ENCODE measurements around the gene ATG10. TPM values are rescaled to one million over a fixed set of nuclear protein-coding genes. Genes with fewer than 3 reads are reported as not detected.

ATG10 gene
- total and polyA plus RNA-seq, 2 of the 8 experiments (the other 6 are each of a cell fraction or from before 2014, with no cell fraction given): 3.7 to 8.8 TPM

DNA sequence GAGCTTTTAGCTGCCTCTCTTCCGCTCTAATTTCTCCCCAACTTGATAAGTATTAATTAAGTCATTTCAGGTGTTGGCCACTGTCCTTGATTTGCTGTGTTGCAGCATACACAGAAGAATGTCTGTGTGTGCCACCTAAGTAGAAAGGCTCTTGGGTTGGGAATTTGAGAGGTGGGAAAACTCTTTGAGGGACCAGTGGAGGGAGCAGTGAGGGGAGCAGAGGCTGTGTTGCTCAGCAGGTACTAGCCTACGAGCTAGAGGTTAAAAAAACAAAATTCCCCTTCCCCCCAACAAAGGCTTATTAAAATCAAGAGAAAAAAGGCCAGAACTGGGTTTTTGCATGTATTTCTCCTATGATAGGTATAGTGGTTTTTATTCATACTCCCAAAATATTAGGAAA lies 285.4 kb downstream of the ATG10 start (continued):
- no peak for TF ChIP-seq SP2 (IDR thresholded peaks at IDR 0.05; ENCODE audit: low read length)

All from H1 (cell line).